ENCODE data around the gene ABTB1. TPM values are rescaled to one million over a fixed set of nuclear protein-coding genes. Genes with fewer than 3 reads are reported as not detected.
A peak's percentile ranks its signal among the peaks of the same experiment; 100 is the strongest.

Gene ABTB1
- total and polyA plus RNA-seq, 2 of the 13 experiments (the other 11 are each of a cell fraction or from before 2014, with no cell fraction given), result 0.42 to 14.5 TPM

- peaks cover 21% of the 10 kb centered on the region for H3K4me1 ChIP-seq (ENCODE audit: insufficient read depth, low read length)
- in situ Hi-C loops (cut with HindIII; ENCODE audit: extremely low pct_ligation_motif_present, low pct_unique_long_range_greater_than_20kb) (no loop called here), intact Hi-C loops (cut with micrococcal nuclease; ENCODE audit: unreplicated experiment) (loop anchor here (1.0 kb wide), 1 partner anchor 30 kb away; no protein-coding TSS in a partner anchor)
- FAIRE-seq (no peak), DNase-seq (ENCODE audit: low spot score) (no peak), ATAC-seq (peak; percentile 17; the same call in 1 of the 3 replicates)
- H3K27ac ChIP-seq (ENCODE audit: extremely low read length, insufficient read depth, low read length), result no peak overlapping the region
- H2AFZ ChIP-seq (ENCODE audit: low read length), result no peak overlapping the region
- no TSS peak for BruUV-seq (replicated peaks)
- CTCF ChIA-PET (ENCODE audit: low intra/inter-chr PET ratio, low total read pairs), result no interaction called here
- no peaks in the 10 kb centered on the region; the same call in 1 of the 2 replicates for H4K20me1 ChIP-seq (ENCODE audit: insufficient read depth, low read length)
- 75% methylated on average over 40 of the region's 65 CpGs for WGBS (ENCODE audit: low lambda C conversion rate)
- H3K4me3 ChIP-seq (replicated peaks in 1 of 3; ENCODE audit: insufficient read depth in 1 of 3, low read depth in 2 of 3, low read length in 3 of 3), result peak overlapping the region; percentile 30 to 67 (median 62); a peak in 4 of 6 replicates
- no peaks in the 10 kb centered on the region for H3K9me3 ChIP-seq (ENCODE audit: low read length)
- H3K4me2 ChIP-seq (ENCODE audit: low read depth, low read length), result peak overlapping the region; percentile 76
- H3K9ac ChIP-seq (ENCODE audit: insufficient read depth, low read depth, low read length), result peak overlapping the region; percentile 49
- H3K27me3 ChIP-seq (ENCODE audit: control insufficient read depth in 1 of 2, insufficient read depth in 2 of 2, low read length in 2 of 2), result peaks cover 2 to 7% of the 10 kb centered on the region in 2 experiments
- POLR2A ChIA-PET, result no interaction called here
- H3K36me3 ChIP-seq (replicated peaks in 1 of 2; ENCODE audit: control insufficient read depth in 1 of 2, insufficient read depth in 2 of 2, low read length in 2 of 2), result no peaks in the 10 kb centered on the region
- H3K79me2 ChIP-seq (ENCODE audit: insufficient read depth, low read length), result no peaks in the 10 kb centered on the region
- no peak; the same call in 1 of the 2 replicates for TF ChIP-seq HINFP (CRISPR knock-in tag; IDR thresholded peaks at IDR 0.05; ENCODE audit: low read depth)
- TF ChIP-seq ATAD3A (CRISPR knock-in tag; IDR thresholded peaks at IDR 0.05), result no peak
- TF ChIP-seq ZNF672 (CRISPR knock-in tag; IDR thresholded peaks at IDR 0.05), result 0 out of 2 replicates have a peak, but pooled peaks have one; percentile 52
- TF ChIP-seq NR0B2 (CRISPR knock-in tag; IDR thresholded peaks at IDR 0.05), result peak; percentile 57; the same call in 1 of the 2 replicates
- TF ChIP-seq NRL (CRISPR knock-in tag; IDR thresholded peaks at IDR 0.05; ENCODE audit: borderline replicate concordance), result no peak
- no peak for TF ChIP-seq CENPT (CRISPR knock-in tag; IDR thresholded peaks at IDR 0.05; ENCODE audit: low read depth)
- no peak for TF ChIP-seq SMAD1 (CRISPR knock-in tag; IDR thresholded peaks at IDR 0.05; ENCODE audit: borderline replicate concordance, low read depth)
- TF ChIP-seq ZNF280D (CRISPR knock-in tag; IDR thresholded peaks at IDR 0.05), result no peak
- TF ChIP-seq REXO4 (CRISPR knock-in tag; IDR thresholded peaks at IDR 0.05; ENCODE audit: borderline replicate concordance), result no peak
- no peak for TF ChIP-seq ZNF800 (CRISPR knock-in tag; IDR thresholded peaks at IDR 0.05)
- 0 out of 2 replicates have a peak, but pooled peaks have one; percentile 36 for TF ChIP-seq RBFOX2 (IDR thresholded peaks at IDR 0.05; ENCODE audit: low read depth, low read length)
- TF ChIP-seq ZNF747 (CRISPR knock-in tag; IDR thresholded peaks at IDR 0.05; ENCODE audit: borderline replicate concordance), result no peak
- no peak for TF ChIP-seq SRSF1 (optimal IDR thresholded peaks at IDR 0.05; ENCODE audit: low read depth, low read length)
These were observed 43.0 kb upstream of the ABTB1 start for GRCh38 chr3:127629467-127630403.

Measured in HepG2 (cell line).